K562 treated with DMSO at 1 percent for 12 hours (cell line): ENCODE measurements around the gene SLC2A2. TPM values are rescaled to one million over a fixed set of nuclear protein-coding genes. Genes with fewer than 3 reads are reported as not detected.

ENCODE experiments used
- total RNA-seq: library from RNA; unstranded; fragments of 300-600 nt; gene quantifications from 2 replicates; pipeline ENCODE4 v1.2.3, GENCODE V29; 2022; ENCODE audit not compliant: insufficient read depth

Gene SLC2A2
- not detected in 2 replicates for total RNA-seq

DNA sequence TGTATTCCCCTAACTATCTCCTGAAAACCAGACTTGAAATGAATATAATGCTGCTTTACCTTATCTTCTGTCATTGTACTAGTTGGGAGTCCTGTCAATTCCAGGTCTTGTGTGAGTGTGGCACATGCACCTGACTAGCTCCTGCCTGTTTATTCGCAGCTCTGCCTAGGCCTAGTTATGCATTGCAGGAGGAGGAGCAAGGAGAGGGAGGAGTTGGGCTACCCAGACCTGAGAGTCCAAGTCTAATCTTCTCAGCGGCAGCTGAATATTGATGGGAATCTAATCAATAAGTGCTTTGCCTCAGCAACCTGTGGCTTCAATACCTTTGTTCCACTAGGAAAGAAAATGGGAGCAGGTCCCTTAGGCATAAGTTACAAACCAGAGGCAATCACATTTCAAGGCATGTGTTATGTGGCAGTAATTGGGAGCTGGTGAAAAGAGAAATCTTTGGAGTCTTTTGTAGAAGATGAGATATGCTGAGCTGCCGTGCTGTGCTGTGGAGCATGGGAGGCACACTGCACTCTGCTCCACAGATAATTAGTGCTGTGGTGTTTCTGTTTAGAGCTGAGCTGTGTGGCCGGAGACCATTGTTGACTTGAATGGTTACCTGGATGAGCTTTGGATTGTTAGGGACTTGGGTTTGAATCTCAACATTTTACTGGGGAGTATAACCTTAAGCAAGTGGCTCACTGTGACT lies at the start of gene SLC2A2:
Gene SLC2A2, minus strand, starts transcription at position 124 of the 697 bp plus-strand sequence. Its CDS starts 50 bp downstream, at position 74.

Other genes with a start within 250 kb of the SLC2A2 start
- 44.9 and 53.7 TPM in 2 replicates for gene RPL22L1, start 156.5 kb downstream of the SLC2A2 start, total RNA-seq
- gene EIF5A2, start 118.1 kb downstream of the SLC2A2 start, total RNA-seq, result 3.6 and 8.4 TPM in 2 replicates